ENCODE data around the gene KIF3C. TPM values are rescaled to one million over a fixed set of nuclear protein-coding genes. Genes with fewer than 3 reads are reported as not detected.
A peak's percentile ranks its signal among the peaks of the same experiment; 100 is the strongest.

The KIF3C gene
- total and polyA plus RNA-seq, 3 donors from 2014 or later = 7.1 to 9.8 (median 8.7) TPM

GRCh38 chr2:25948437-25948836 lies 33.9 kb downstream of the KIF3C start:
- no peak overlapping the region for H3K4me3 ChIP-seq
- no peaks in the 10 kb centered on the region for H3K9me3 ChIP-seq
- WGBS, 2 donors = 90 to 93% methylated on average over 2 of the region's 2 CpGs
- intact Hi-C loops (cut with DNase I; ENCODE audit: low total_unique reads) = no loop called here
- no peak for DNase-seq
- H3K4me1 ChIP-seq = no peaks in the 10 kb centered on the region
- TF ChIP-seq CTCF (IDR thresholded peaks at IDR 0.05) (no peak), POLR2A (IDR thresholded peaks at IDR 0.05) (no peak)
- no peak overlapping the region for H3K27ac ChIP-seq
- no peaks in the 10 kb centered on the region for H3K36me3 ChIP-seq (ENCODE audit: low read depth, missing control alignments)
- H3K27me3 ChIP-seq = no peaks in the 10 kb centered on the region

GRCh38 chr2:25941042-25941441 lies 41.3 kb downstream of the KIF3C start:
- Histone ChIP-seq H3K27me3 (no peaks in the 10 kb centered on the region), H3K4me1 (peaks cover 24% of the 10 kb centered on the region), H3K27ac (no peak overlapping the region), H3K9me3 (no peaks in the 10 kb centered on the region), H3K36me3 (ENCODE audit: low read depth, missing control alignments) (no peaks in the 10 kb centered on the region), H3K4me3 (no peak overlapping the region)
- intact Hi-C loops (cut with DNase I; ENCODE audit: low total_unique reads) = no loop called here
- DNase-seq = no peak
- TF ChIP-seq CTCF (IDR thresholded peaks at IDR 0.05) (no peak), POLR2A (IDR thresholded peaks at IDR 0.05) (no peak)
- 96 to 98% methylated on average over 4 of the region's 4 CpGs for WGBS, 2 donors

- 77 to 78% methylated on average over 8 of the region's 8 CpGs for WGBS, 2 donors
- H3K9me3 ChIP-seq = no peaks in the 10 kb centered on the region
- intact Hi-C loops (cut with DNase I; ENCODE audit: low total_unique reads) = no loop called here
- no peak for TF ChIP-seq CTCF (IDR thresholded peaks at IDR 0.05)
- TF ChIP-seq POLR2A (IDR thresholded peaks at IDR 0.05) = no peak
- H3K4me1 ChIP-seq = peaks cover 24% of the 10 kb centered on the region
- no peaks in the 10 kb centered on the region for H3K36me3 ChIP-seq (ENCODE audit: low read depth, missing control alignments)
- H3K27ac ChIP-seq = peak overlapping the region in 1 of 2 donors; percentile 61
- DNase-seq = no peak
- H3K27me3 ChIP-seq = no peaks in the 10 kb centered on the region
- H3K4me3 ChIP-seq = no peak overlapping the region
Measured at GRCh38 chr2:25939257-25939668, 43.0 kb downstream of the KIF3C start.

- intact Hi-C loops (cut with DNase I; ENCODE audit: low total_unique reads) = no loop called here
- DNase-seq = no peak
- TF ChIP-seq POLR2A (IDR thresholded peaks at IDR 0.05) (no peak), CTCF (IDR thresholded peaks at IDR 0.05) (no peak)
- no peaks in the 10 kb centered on the region for H3K27me3 ChIP-seq
- no peak overlapping the region for H3K4me3 ChIP-seq
- H3K27ac ChIP-seq = peak overlapping the region in 1 of 2 donors; percentile 16
- H3K4me1 ChIP-seq = peaks cover 24% of the 10 kb centered on the region
- WGBS, 2 donors = 65 to 87% methylated on average over 6 of the region's 6 CpGs
- H3K36me3 ChIP-seq (ENCODE audit: low read depth, missing control alignments) = no peaks in the 10 kb centered on the region
- H3K9me3 ChIP-seq = no peaks in the 10 kb centered on the region
Measured at GRCh38 chr2:25938345-25938744, 44.0 kb downstream of the KIF3C start.

GRCh38 chr2:25936889-25937545 lies 45.3 kb downstream of the KIF3C start:
- peak; percentile 70 for DNase-seq

More at GRCh38 chr2:25936889-25937545, 45.3 kb downstream of the KIF3C start:
- Histone ChIP-seq H3K9me3 (no peaks in the 10 kb centered on the region), H3K27me3 (no peaks in the 10 kb centered on the region), H3K27ac (peak overlapping the region; percentile 50 to 69), H3K4me1 (peaks cover 24% of the 10 kb centered on the region), H3K36me3 (ENCODE audit: low read depth, missing control alignments) (no peaks in the 10 kb centered on the region), H3K4me3 (no peak overlapping the region)
- intact Hi-C loops (cut with DNase I; ENCODE audit: low total_unique reads) = no loop called here
- 30 to 47% methylated on average over 7 of the region's 7 CpGs for WGBS, 2 donors
- TF ChIP-seq CTCF (IDR thresholded peaks at IDR 0.05) = no peak
- TF ChIP-seq POLR2A (IDR thresholded peaks at IDR 0.05) = no peak

Data from testis (tissue), 3 donors.